ENCODE results near the gene UNC5CL.
"Not testable (repeated sequence)": the region's sequence is repeated elsewhere in the genome, so short reads cannot be mapped to it uniquely, and the experiment has no call there.

The UNC5CL gene

GRCh38 chr6:41006217-41006616 is 32.8 kb downstream of the UNC5CL start:
- TF ChIP-seq CTCF (IDR thresholded peaks at IDR 0.05; ENCODE audit: unreplicated experiment in 3 of 3): peak; percentile 45 to 62 (median 48)
- not testable (repeated sequence) for H3K9me3 Mint-ChIP-seq; H3K27ac Mint-ChIP-seq; H3K36me3 Mint-ChIP-seq (ENCODE audit: low read depth); H3K27me3 Mint-ChIP-seq (ENCODE audit: low read depth); H3K4me3 Mint-ChIP-seq
- H3K4me1 Mint-ChIP-seq: peaks cover 34% of the 10 kb centered on the region

GRCh38 chr6:41002168-41002567 is 36.9 kb downstream of the UNC5CL start:
- Mint-ChIP-seq H3K4me3 (peak overlapping the region in 1 of 3 experiments; percentile 10), H3K27me3 (ENCODE audit: low read depth) (peaks cover 3% of the 10 kb centered on the region), H3K9me3 (no peaks in the 10 kb centered on the region), H3K36me3 (ENCODE audit: low read depth) (no peaks in the 10 kb centered on the region), H3K27ac (no peak overlapping the region), H3K4me1 (peaks cover 41% of the 10 kb centered on the region)
- no peak for TF ChIP-seq CTCF (IDR thresholded peaks at IDR 0.05; ENCODE audit: unreplicated experiment in 3 of 3)

- Mint-ChIP-seq H3K9me3 (no peaks in the 10 kb centered on the region), H3K27ac (no peak overlapping the region), H3K4me3 (no peak overlapping the region), H3K4me1 (peaks cover 53% of the 10 kb centered on the region), H3K27me3 (ENCODE audit: low read depth) (peaks cover 7% of the 10 kb centered on the region), H3K36me3 (ENCODE audit: low read depth) (no peaks in the 10 kb centered on the region)
- TF ChIP-seq CTCF (IDR thresholded peaks at IDR 0.05; ENCODE audit: unreplicated experiment in 3 of 3): no peak
Observed at GRCh38 chr6:41000248-41000647, 38.8 kb downstream of the UNC5CL start.

- Mint-ChIP-seq H3K4me3 (no peak overlapping the region), H3K27me3 (ENCODE audit: low read depth) (peaks cover 7% of the 10 kb centered on the region), H3K9me3 (no peaks in the 10 kb centered on the region), H3K4me1 (peaks cover 56% of the 10 kb centered on the region), H3K27ac (peak overlapping the region in 2 of 3 experiments; percentile 62 to 73), H3K36me3 (ENCODE audit: low read depth) (no peaks in the 10 kb centered on the region)
- TF ChIP-seq CTCF (IDR thresholded peaks at IDR 0.05; ENCODE audit: unreplicated experiment in 3 of 3): peak in 1 of 3 experiments; percentile 9
Observed at GRCh38 chr6:40999569-40999968, 39.5 kb downstream of the UNC5CL start.

GRCh38 chr6:40998661-40999060 is 40.4 kb downstream of the UNC5CL start:
- Mint-ChIP-seq H3K27ac (no peak overlapping the region), H3K27me3 (ENCODE audit: low read depth) (peaks cover 12% of the 10 kb centered on the region), H3K4me3 (no peak overlapping the region), H3K36me3 (ENCODE audit: low read depth) (no peaks in the 10 kb centered on the region), H3K9me3 (no peaks in the 10 kb centered on the region), H3K4me1 (peaks cover 59% of the 10 kb centered on the region)
- no peak for TF ChIP-seq CTCF (IDR thresholded peaks at IDR 0.05; ENCODE audit: unreplicated experiment in 3 of 3)

- H3K4me1 Mint-ChIP-seq: peaks cover 62% of the 10 kb centered on the region
- H3K27me3 Mint-ChIP-seq (ENCODE audit: low read depth): peaks cover 12% of the 10 kb centered on the region
- peaks cover 3% of the 10 kb centered on the region for H3K36me3 Mint-ChIP-seq (ENCODE audit: low read depth)
- TF ChIP-seq CTCF (IDR thresholded peaks at IDR 0.05; ENCODE audit: unreplicated experiment in 3 of 3): no peak
- peak overlapping the region; percentile 91 to 92 (median 92) for H3K27ac Mint-ChIP-seq
- no peak overlapping the region for H3K4me3 Mint-ChIP-seq
- H3K9me3 Mint-ChIP-seq: no peaks in the 10 kb centered on the region
Observed at GRCh38 chr6:40997234-40997957, 41.6 kb downstream of the UNC5CL start.
